Hematopoietic multipotent progenitor cell (in vitro differentiated cells): ENCODE results near the gene SLC6A11. TPM values are rescaled to one million over a fixed set of nuclear protein-coding genes. Genes with fewer than 3 reads are reported as not detected.

ENCODE experiments used
- DNase-seq, 3 donors: peaks; one replicate each; pipeline ENCODE4 v3.0.0-alpha.2; 2011 to 2015; ENCODE audit warnings: low read depth in 2 of 3, low spot score in 2 of 3
- total RNA-seq: library from RNA; depleted of rRNA; stranded (reverse); fragments of >200 nt; gene quantifications from one replicate; pipeline ENCODE4 v1.2.3, GENCODE V29; 2012

SLC6A11 gene
- total RNA-seq, 1 donor: under 0.01 TPM

DNA sequence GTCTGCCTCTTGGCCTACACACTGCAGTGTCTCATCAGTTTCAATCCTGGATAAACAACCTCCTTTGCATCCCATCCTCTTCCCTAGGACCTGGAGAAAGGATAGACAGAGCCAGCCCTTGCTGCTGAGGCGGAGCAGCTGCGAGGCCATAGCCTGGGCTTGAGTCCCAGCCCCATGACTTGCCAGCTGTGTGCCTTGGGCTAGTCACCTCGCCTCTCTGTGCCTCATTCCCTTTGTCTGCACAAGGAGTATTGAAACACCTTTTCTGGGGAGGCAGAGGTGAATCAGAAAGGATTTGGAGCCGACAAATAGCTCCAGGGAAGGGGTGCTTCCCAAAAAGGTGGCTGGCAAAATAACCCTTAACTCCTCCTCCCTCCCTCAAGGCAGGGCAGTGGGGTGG lies 111.5 kb downstream of the SLC6A11 start:
- DNase-seq: no peak

DNA sequence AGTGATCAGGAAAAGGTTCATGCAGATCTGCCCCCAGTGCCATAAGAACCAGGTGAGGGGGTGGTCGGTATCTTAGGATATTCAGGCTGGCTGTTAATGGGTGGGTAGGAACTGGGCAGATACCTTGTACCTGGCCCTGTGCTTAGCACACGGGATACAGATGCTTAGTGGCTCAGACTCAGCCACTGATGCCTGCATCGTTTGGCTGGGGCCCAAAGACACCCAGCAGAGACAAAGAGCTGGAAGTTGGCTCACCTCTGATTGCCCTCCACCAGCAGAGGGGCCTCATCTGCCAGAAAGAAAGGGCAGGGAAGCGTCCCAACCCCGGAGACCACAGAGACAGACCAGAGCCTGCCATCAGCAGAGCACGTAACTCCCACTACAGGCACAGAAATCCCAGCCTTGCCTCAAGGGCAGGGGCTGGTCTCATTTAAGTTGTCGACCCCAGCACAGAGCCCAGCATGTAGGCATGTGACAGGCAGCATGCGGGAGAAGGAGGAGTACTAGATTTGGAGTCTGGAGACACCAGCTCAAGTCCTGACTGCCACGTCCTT lies 112.5 kb downstream of the SLC6A11 start:
- DNase-seq: no peak

DNA sequence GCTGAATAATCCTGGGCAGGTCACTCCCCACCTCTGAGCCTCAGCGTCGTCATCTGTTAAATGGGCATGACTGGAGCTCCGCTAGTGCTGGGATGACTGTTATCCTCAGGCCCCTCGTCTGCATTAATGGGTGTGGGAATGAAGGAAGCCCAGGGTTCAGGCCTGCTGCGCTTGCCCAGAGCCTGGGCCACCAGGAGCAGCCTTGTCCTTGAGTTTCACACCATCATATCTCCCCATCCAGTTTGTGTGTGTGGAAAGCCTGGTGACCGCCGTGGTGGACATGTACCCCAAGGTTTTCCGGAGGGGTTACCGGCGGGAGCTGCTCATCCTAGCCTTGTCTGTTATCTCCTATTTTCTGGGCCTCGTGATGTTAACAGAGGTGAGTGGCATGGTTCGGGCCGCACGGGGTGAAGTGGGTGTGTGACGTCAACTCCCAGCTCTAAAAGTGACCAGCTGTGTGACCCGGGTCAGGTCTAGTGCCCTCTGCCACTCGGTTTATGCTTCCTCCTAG lies 113.0 kb downstream of the SLC6A11 start:
- DNase-seq: no peak

DNA sequence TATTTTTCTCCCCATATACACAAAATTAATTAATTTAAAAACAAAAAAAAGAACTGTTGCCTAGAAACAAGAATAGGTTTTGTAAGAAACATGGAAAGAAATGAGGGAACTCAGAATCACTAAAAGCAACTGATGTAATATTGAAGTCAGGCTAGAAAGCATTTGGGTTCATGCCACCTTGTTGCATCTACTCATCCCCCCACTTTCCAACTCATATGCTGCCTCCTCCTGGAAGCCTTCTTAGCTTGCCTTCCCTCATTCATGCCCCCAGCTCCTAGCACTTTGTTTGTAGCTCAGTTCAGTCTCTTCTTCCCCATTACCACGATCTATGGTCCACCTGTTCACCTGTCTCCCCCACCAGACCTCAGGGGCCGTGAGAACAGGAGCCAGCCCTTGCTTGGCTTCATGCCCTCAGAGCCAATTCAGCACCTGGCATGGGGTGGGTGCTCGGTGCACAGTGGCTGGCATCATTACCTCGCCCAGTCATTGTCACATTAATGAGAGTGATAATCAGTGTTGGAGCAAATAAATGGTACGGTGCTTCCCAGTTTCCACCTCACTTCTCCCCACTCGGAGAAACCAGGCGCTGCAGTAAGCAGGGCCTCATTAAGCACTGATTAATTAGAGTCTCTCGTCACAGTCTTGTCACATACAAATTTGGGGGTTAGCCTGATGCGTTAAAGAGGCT lies 114.1 kb downstream of the SLC6A11 start:
- DNase-seq: no peak

DNA sequence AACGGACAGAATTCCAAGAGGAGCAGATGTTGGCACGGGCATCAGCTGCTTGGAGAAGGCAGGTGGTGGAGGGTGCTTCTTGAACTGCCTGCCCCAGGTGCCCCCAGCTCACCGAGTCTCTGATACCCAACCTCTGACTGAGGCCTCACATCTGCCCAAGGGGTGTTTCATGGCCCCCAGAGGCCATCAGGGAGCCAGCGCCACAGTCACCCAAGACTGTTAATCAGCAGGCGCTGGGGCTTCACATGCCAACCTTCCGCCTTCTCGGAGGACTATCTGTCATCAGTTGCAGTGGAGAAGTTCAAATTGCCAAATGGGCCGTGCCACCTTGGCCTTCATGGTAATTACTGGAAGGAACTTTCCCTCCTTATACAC lies 114.6 kb downstream of the SLC6A11 start:
- DNase-seq: no peak

DNA sequence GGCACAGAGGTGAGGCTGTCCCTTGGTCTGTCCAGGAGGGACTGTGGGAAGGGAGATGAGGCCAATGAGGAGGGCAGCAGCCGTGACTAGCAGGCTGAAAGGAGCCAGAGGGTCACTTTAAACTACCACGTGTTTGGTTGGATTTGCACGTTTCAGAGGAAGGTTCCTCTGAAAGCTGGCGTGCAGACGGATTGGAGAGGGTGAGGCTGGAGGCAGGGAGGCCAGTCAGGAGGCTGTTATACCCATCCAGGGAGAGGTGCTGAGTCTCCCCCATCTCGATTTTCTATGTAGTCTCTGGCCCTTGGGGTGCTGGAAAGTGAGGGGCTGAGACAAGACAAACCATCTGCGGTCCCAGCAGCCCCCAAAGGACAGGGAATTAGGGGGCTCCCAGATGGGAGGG lies 116.6 kb downstream of the SLC6A11 start:
- DNase-seq: no peak

DNA sequence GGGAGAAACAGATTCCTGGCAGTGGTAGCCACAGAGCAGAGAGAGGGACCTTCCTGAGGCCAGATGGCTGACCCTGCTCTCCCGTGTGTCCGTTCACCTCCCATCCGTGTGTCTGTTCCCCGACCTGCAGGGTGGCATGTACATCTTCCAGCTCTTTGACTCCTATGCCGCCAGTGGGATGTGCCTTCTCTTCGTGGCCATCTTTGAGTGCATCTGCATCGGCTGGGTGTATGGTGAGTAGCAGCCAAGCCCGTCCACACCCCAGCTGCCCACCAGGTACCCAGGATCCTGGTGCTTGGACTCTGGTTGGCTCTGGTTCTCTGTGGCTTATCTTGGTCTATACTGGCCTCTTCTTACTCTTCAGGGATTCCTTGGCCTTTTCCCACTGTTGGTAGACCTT lies 117.0 kb downstream of the SLC6A11 start:
- DNase-seq: no peak

DNA sequence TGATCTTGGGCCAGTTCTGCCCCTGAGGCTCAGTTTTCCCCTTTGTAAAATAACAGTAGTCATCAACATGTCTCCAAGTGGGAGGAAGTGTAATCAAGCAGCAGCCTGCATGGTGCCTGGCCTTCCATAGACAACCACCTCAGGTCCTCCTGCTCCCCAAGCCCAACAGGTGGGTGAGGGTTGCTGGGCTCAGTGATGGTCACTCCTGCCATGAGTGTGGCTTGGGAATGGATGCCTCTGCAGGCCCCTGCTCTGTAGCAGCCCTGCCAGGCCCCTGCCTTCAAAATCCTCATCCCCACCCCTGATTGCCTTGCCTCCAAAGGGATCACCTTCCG lies 117.4 kb downstream of the SLC6A11 start:
- no peak for DNase-seq

DNA sequence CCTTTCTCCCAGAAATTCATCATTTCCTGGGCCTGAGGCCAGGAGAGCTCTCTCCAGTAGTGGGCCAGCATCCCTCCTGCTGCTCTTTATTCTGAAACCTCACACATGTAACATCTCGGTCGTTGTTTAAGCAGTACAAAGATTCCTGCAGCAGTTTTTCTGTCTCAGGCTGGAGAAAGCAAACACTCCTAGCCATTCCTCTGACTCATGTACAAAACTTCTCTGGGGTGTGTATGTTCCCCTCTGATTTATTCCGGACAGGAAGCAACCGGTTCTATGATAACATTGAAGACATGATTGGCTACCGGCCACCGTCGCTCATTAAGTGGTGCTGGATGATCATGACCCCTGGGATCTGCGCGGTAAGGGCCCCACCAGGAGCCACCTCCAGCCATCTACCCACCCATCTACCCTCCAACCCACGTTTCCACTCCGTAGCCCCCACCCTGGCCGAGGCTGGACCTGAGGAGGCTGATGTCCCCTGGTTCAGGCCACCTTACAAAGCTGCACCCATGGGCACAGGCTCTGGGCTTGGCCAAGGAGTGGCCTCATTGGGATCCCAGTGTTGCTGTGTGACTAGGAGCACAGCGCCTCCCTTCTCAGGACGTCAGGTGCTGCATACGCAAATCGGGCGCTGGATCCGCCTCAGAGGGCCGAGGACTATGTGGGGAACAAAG lies 117.9 kb downstream of the SLC6A11 start:
- DNase-seq: no peak

DNA sequence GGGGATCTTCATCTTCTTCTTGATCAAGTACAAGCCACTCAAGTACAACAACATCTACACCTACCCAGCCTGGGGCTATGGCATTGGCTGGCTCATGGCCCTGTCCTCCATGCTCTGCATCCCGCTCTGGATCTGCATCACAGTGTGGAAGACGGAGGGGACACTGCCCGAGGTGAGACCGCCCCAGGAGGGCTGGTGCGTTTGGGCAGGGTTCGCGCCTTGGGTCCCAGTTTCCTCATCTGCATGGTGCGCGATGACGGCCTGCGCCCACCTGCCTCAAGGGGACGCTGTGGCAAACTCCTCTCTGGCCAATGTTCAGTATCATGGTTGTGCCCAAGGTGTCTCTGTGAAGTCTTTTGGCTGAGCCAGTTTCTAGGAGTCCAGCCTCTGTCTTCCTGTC lies 119.0 kb downstream of the SLC6A11 start:
- no peak for DNase-seq

DNA sequence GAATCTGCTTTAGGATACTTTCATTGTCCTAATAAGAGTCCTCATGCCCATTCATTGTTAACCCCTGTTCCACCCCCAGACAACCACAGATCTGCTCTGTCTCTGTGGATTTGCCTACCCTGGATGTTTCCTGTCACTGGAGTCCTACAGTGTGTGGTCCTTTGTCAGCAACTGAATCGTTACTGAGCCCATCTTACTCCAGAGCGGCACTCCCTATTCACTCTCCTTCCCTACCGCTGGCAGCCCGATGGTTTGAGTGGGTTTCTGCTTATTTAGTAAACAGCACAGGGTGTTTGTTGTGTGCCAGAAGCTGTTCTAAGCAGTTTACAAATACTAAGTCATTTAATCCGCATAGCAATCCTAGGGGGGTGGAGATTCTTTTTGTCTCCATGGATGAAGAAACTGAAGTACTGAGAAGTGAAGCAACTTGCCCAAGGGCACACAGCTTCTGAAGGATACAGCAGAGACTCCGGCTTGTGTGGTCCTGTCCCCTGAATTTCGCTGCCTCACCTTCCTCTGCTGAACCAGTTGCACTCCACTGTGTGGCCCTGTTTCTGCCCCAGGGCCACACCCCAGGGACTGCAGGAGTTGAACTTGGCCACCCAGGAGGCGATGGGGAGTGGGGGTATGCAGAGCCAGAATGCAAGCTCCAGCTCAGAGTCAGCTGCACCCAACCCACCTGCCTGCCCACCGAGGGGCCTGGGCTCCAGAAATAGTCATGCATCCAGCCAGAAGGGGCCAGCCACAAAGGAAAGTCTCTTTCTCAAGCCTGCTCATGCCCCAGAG lies 120.0 kb downstream of the SLC6A11 start:
- DNase-seq: no peak

DNA sequence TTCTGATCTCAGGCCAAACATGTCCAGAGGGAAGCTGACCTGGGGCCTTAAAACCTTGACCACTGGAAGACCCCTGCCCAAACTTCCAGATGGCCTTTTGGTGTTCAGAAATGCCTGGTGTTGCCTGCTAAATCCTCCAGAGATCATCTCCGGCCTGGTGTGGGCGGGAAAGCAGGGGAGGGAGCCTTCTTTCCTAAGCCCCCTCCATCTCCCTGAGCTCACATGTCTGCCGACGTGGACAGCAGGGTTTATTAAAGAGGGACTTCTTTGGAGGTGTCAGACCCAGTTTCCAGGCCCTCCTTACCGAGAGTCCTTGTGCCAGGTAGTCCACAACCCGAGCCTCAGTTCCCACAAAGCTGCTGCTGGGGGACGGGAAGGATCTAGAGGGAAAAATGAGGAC lies 120.7 kb downstream of the SLC6A11 start:
- DNase-seq: no peak

DNA sequence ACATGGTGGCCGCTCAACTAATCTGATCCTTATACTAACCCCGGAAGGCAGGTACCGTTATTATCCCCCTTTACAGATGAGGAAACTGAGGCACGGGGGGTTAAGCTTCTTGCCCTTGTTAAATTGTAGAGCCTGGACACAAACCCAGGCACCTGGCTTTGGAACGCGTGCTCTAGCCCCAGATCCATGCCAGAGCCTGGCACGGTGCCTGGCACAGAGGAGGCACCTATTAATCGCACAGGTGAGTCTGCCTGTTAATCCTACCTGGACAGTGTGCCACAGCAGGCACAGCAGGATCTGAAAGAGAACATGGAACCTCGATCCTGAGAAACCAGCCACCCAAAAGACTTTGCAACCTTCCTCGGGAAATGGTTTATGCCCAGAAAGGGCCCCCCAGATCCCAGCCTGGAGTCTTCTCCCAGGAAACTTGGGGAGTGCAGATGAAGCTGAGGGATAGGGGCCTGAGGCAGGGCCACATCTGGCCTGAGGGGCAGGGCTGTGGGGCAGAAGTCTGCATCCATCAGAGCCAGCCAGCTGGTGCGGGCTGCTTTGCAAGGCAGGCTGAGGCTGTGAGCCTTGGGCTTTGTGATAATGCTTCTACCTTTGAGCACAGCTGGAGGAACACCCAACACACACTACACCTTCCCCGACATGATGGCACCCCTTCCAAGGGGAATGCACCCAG lies 121.3 kb downstream of the SLC6A11 start:
- no peak for DNase-seq

DNA sequence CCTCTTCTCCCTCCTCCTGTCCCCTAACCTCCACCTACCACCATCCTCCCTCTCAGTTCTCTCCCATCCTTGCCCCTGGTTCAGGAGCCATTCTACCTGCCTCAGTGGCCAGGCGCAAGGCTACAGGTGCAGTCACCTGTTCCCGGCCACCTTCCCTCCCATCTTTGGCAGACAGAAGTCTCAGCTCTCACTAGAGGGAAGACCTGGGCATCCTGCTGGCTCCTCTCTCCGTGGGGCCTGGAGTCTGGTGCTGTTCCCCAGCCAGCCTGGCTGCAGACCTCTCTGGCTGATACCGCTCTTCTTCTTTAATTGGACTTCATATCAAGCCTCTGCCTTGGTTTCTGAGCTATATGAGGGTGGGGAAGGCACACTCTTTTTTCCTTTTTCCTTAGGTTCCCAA lies 123.5 kb downstream of the SLC6A11 start:
- DNase-seq: no peak

DNA sequence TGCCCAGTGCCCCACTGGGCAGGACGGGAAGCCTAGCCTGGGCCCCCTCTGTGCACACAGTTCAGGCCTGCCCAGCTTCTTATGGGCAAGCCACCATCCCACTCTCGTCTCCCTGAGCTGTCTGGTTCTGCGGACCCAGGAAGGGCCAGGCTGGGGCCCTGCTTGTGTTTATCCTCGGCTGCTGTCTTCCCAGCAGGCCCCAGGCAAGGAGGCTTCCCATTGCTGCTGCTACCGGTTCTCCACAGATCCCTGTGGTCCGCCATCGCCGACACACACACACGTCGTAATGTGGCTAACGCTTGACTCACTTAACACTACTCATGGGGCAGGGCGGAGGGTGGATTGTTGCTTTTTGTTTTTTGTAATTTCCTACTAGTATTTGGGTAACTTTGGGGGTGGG lies 124.1 kb downstream of the SLC6A11 start:
- no peak for DNase-seq

DNA sequence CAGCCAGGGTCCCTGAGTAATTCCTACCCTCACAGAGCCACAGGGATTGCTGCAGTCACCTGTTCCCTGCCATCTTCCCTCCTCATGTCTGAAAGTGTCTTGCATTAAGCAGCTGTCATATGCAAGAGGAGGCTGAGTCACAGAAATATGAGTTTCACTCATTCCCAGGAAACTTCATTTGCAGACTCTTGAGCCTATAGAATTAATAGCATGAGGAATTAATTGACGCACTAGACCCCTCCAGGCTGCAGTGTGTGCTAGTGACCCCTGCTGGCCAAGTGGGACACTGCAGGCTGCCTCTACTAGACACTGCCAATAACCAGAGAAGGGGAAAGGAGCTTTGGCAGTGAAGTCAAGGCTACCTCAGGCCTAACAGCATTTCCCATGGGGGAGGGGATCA lies 125.9 kb downstream of the SLC6A11 start:
- DNase-seq: peak in 1 of 3 donors; percentile 35

DNA sequence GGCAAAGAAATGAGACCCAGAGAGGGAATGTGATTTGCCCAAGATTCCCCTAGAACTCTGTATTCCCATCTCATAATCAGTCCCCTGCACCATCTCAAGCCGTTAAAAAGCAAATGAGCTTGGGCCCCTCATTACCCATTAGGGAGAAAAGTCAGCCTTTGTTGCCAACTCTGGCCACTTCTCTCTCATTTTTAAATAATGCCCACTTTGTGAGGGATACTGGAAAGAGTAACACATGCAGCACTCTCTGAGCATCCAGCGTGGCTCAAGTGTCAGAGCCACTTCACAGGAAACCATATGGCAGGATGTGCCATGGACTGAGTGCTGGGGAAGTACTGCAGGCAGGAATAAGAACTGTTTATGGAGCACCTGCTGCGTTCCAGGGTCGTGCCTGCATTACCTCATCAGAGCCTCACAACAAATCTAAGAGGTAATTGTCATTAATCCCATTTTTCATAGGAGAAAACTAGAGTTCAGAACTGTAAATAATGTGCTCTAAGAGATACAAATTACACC lies 126.7 kb downstream of the SLC6A11 start:
- no peak for DNase-seq

DNA sequence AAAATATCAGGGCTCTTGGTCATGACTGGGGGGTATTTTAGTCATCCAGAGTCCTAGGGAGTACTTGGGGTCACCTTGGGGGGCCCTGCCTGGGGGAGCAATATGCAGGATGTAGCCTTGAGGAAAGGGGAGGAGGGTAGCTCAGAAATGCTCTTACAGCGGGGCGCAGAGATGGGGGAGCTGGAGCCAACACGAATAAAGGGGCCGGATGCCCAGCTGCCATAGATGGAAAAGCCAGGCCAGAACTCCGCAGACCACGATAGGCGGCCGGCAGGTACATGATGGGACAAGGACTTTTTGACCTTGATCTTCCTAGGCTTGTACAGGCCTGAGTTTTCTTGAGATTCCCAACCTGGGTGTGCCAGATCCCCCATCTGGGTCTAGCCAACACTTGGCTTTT lies 128.8 kb downstream of the SLC6A11 start:
- no peak for DNase-seq

DNA sequence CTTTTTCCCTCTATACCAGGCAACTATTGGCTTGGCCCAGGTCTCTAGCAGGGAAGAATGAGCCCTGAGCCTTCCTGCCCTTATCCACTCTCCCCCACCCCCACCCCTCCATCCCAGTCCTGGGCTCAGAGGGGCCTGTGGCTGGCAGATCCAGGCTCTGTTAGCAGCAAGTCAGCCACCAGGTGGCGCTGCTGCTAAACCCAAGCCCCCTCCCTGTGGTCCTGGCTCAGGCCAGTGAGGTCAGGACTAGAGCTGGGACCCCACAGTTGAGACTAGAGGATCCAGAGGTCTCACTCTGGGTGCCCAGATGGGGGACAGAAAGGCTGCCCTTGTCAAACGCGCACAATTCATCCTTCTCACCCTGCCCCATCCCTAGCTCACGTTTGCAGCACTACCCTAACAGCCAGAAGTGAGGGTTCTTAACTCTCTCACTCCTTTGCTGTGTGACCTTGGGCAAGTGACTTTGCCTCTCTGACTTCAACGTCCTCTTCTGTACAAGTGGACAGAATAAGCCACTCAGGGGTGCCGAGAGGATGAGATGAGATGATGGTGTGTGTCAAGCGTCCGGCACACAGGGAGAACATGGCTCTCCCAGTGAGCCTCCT lies 129.8 kb downstream of the SLC6A11 start:
- DNase-seq: peak in 2 of 3 donors; percentile 55 to 78

DNA sequence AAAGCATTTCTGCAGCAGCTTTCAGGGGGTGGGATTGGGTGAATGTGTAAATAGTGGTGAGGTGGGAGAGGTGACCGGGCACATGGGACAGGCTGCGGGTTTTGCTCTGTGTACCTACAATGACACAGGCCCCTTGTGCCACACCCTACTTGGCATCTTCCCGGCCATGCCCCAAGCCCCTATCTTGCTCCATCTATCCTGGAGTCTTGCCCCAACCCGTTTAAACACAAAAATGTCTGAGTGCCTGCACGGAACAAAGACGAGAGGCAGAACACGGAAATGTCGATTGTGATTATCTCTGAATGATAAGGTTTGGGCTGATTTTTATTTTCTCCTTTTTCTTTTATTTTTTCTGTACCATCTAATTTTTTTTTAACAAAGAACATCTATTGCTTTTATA lies 130.5 kb downstream of the SLC6A11 start:
- no peak for DNase-seq
